GM12891 (cell line): Measurements from ENCODE around the gene LZTS3.
"Not testable (repeated sequence)": the region's sequence is repeated elsewhere in the genome, so short reads cannot be mapped to it uniquely, and the experiment has no call there.

ENCODE experiments used
- POLR2A ChIP-seq: IDR thresholded peaks from 2 replicates; pipeline ENCODE4 v1.6.1; 2011; ENCODE audit warnings: low read depth, low read length, control low read depth
- POLR2AphosphoS5 ChIP-seq: IDR thresholded peaks from 2 replicates; pipeline ENCODE4 v1.6.1; 2011; ENCODE audit warnings: low read depth, low read length, control low read depth
- SPI1 ChIP-seq: IDR thresholded peaks from 2 replicates; pipeline ENCODE4 v1.6.1; 2011; ENCODE audit warnings: low read depth, low read length, control low read depth

GRCh38 chr20:3125776-3126526, 47.4 kb downstream of the LZTS3 start:
- TF ChIP-seq POLR2A, SPI1, POLR2AphosphoS5: not testable (repeated sequence)
